Measurements from ENCODE around the gene C5orf63. TPM values are rescaled to one million over a fixed set of nuclear protein-coding genes. Genes with fewer than 3 reads are reported as not detected.

Gene C5orf63
- total RNA-seq, 6 experiments from 2014 or later, result 1.9 to 6.2 (median 3.7) TPM

DNA sequence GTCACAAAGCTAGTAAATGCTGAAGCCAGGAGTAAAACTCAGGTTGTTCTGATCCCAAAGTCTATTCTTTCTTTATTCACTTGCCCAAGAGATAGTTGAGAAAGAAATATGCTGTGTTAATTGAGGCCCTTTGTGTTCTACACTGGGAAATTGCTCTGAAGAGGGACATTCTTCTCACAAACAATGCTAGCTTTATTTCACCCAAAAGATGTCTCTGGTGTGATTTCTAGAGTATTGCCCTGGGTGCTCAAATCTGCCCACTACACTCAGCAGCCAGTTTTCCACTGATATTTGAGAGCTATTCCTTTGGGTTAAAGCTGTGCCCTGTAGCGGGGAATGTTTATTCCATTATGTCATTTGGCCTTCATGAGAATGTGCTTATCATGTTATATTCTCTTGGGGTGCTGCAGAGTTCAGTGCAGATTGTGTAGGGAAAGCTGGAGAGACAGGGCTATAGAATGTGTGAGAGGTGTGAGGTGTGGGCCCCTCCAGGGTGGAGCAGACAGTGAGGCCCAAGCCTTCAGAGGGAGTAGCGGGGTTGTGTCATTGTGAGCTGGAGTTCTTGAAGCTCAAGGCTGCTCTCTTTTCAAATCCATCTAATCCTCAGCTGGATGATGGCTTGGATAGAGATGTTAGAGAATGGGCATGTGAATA is 21.0 kb upstream of the C5orf63 start:
- WGBS (ENCODE audit: insufficient coverage, low coverage, low lambda C conversion rate, missing lambda C conversion rate), result 100% methylated on average over 1 of the region's 2 CpGs
- intact Hi-C loops (cut with DNase I), result no loop called here

DNA sequence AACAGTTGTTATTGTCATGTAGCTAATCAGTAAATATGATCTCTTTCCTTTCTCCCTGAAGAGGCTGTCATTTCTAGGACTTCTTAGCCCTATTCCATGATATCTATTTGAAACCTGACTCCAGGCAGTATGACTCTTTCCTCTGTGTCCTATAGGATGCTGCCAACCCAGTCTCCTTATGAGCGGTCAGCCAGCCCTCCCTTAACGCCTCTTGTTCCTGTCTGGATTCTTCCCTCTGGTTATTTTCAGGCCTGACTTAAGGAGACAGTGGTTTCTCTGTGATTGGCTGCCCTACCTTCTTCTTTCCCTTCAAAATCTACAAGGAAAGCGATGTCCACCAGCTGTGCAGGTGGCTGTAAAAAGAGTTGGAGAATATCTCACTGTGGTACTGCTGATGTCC is 19.4 kb upstream of the C5orf63 start:
- Histone ChIP-seq H3K4me1 (no peaks in the 10 kb centered on the region), H3K36me3 (no peaks in the 10 kb centered on the region), H3K4me3 (no peak overlapping the region), H3K27me3 (no peaks in the 10 kb centered on the region), H3K9me3 (no peaks in the 10 kb centered on the region), H3K27ac (no peak overlapping the region)
- 65% methylated on average over 3 of the region's 3 CpGs for WGBS (ENCODE audit: insufficient coverage, low coverage, low lambda C conversion rate, missing lambda C conversion rate)
- ATAC-seq (no peak), DNase-seq (no peak)
- intact Hi-C loops (cut with DNase I), result no loop called here
- no peak for TF ChIP-seq POLR2A (IDR thresholded peaks at IDR 0.05)
- TF ChIP-seq, protein P1, sequence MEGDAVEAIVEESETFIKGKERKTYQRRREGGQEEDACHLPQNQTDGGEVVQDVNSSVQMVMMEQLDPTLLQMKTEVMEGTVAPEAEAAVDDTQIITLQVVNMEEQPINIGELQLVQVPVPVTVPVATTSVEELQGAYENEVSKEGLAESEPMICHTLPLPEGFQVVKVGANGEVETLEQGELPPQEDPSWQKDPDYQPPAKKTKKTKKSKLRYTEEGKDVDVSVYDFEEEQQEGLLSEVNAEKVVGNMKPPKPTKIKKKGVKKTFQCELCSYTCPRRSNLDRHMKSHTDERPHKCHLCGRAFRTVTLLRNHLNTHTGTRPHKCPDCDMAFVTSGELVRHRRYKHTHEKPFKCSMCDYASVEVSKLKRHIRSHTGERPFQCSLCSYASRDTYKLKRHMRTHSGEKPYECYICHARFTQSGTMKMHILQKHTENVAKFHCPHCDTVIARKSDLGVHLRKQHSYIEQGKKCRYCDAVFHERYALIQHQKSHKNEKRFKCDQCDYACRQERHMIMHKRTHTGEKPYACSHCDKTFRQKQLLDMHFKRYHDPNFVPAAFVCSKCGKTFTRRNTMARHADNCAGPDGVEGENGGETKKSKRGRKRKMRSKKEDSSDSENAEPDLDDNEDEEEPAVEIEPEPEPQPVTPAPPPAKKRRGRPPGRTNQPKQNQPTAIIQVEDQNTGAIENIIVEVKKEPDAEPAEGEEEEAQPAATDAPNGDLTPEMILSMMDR (IDR thresholded peaks at IDR 0.05), result no peak

More for the DNA sequence above, 21.0 kb upstream of the C5orf63 start:
- TF ChIP-seq, protein P1 (IDR thresholded peaks at IDR 0.05), result no peak
- TF ChIP-seq POLR2A (IDR thresholded peaks at IDR 0.05), result no peak
- Histone ChIP-seq H3K4me1 (no peaks in the 10 kb centered on the region), H3K4me3 (no peak overlapping the region), H3K27ac (no peak overlapping the region), H3K9me3 (no peaks in the 10 kb centered on the region), H3K27me3 (no peaks in the 10 kb centered on the region), H3K36me3 (no peaks in the 10 kb centered on the region)
- ATAC-seq, result no peak
- no peak for DNase-seq

DNA sequence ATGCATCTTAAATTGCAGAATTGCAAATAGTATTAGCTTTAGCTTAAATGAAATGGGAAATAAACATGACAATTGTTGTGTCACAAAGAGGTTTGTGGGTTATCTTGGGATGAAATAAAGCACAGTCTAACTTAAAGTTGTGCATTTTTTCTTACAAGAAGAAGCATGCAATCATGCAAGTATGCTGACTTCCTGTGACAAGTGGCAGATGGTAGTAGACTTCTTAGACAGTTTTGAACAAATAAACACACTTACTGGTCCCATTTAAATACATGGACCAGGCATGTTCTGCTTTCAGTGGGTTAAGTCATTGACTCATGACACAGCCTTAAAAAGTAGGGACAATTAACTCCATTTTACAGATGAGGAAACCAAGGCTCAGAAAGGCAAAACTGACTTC is 15.9 kb upstream of the C5orf63 start:
- Histone ChIP-seq H3K4me3 (no peak overlapping the region), H3K4me1 (no peaks in the 10 kb centered on the region), H3K36me3 (no peaks in the 10 kb centered on the region), H3K27me3 (no peaks in the 10 kb centered on the region), H3K9me3 (no peaks in the 10 kb centered on the region), H3K27ac (no peak overlapping the region)
- no peak for TF ChIP-seq POLR2A (IDR thresholded peaks at IDR 0.05)
- TF ChIP-seq, protein P1 (IDR thresholded peaks at IDR 0.05), result no peak
- no peak for ATAC-seq
- intact Hi-C loops (cut with DNase I), result no loop called here
- DNase-seq, result no peak

DNA sequence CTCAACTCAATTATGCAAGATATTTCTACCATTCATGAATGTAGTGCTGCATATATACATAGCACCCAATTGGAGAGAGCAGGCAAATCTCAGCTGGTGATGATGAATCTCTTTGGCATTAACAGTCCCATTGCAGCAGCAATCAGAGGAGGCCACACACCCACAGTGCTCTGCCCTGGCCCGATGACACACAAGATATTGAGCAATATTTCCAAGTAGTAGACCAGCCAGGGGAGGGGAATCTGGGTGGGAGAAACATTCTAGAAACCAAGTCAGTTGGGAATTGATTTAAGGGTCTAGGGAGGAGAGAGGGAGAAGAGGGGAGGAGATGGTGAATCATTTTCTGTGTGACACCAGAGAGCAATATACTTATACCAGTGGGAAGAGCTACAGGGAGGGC is 14.9 kb upstream of the C5orf63 start:
- Histone ChIP-seq H3K4me3 (no peak overlapping the region), H3K9me3 (no peaks in the 10 kb centered on the region), H3K27ac (no peak overlapping the region), H3K36me3 (no peaks in the 10 kb centered on the region), H3K27me3 (no peaks in the 10 kb centered on the region), H3K4me1 (no peaks in the 10 kb centered on the region)
- intact Hi-C loops (cut with DNase I), result no loop called here
- no peak for ATAC-seq
- WGBS (ENCODE audit: insufficient coverage, low coverage, low lambda C conversion rate, missing lambda C conversion rate), result 14% methylated on average over 1 of the region's 1 CpG
- no peak for DNase-seq
- TF ChIP-seq POLR2A (IDR thresholded peaks at IDR 0.05), result no peak
- TF ChIP-seq, protein P1 (IDR thresholded peaks at IDR 0.05), result no peak

DNA sequence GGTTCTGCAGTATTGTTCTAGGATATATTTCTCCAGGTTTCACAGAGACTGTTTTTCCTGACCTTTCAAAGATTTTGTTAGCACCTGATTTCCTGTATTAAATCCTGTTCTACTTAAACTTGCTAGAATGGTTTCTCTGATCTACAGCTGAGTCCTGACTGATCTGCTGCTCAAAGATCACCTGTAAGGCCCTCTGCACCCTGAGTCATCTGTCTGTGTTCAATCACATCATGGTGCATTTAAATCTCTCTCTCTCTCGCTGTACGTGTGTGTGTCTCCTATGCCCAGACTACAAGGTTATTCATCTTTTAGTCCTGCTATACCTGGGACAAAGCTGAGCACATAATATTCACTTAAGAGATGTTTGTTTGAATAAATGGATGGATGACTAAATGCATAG is 13.3 kb upstream of the C5orf63 start:
- Histone ChIP-seq H3K4me3 (no peak overlapping the region), H3K4me1 (no peaks in the 10 kb centered on the region), H3K27ac (no peak overlapping the region), H3K27me3 (no peaks in the 10 kb centered on the region), H3K36me3 (no peaks in the 10 kb centered on the region), H3K9me3 (no peaks in the 10 kb centered on the region)
- TF ChIP-seq, protein P1 (IDR thresholded peaks at IDR 0.05), result no peak
- no peak for TF ChIP-seq POLR2A (IDR thresholded peaks at IDR 0.05)
- ATAC-seq (no peak), DNase-seq (no peak)
- 95% methylated on average over 2 of the region's 2 CpGs for WGBS (ENCODE audit: insufficient coverage, low coverage, low lambda C conversion rate, missing lambda C conversion rate)
- intact Hi-C loops (cut with DNase I), result no loop called here

All from right lobe of liver (tissue), 6 donors.